Osteoblast (primary cell): Measurements from ENCODE around the gene LMO7. TPM values are rescaled to one million over a fixed set of nuclear protein-coding genes. Genes with fewer than 3 reads are reported as not detected.

Source experiments
- DNase-seq: peaks from one replicate; pipeline ENCODE4 v3.0.0; 2011; ENCODE audit warnings: low spot score, mixed read lengths; ENCODE audit not compliant: insufficient read length; ENCODE audit errors: missing footprints
- H2AFZ ChIP-seq: 2 replicates; pipeline ENCODE4 v1.6.0; 2011; ENCODE audit warnings: mild to moderate bottlenecking, low read length
- H3K27ac ChIP-seq: 2 replicates; pipeline ENCODE4 v1.5.1; 2011; ENCODE audit warnings: mild to moderate bottlenecking, low read depth, low read length, moderate library complexity
- H3K27me3 ChIP-seq: 2 replicates; pipeline ENCODE4 v1.6.0; 2012; ENCODE audit warnings: mild to moderate bottlenecking, control low read depth, inconsistent platforms, low read length, moderate library complexity; ENCODE audit not compliant: insufficient read depth
- H3K36me3 ChIP-seq: 2 replicates; pipeline ENCODE4 v1.5.1; 2011; ENCODE audit warnings: mild to moderate bottlenecking, low read length, control low read depth, moderate library complexity; ENCODE audit not compliant: insufficient read depth
- H3K4me1 ChIP-seq: 2 replicates; pipeline ENCODE4 v1.5.1; 2011; ENCODE audit warnings: mild to moderate bottlenecking, low read length, control low read depth, moderate library complexity; ENCODE audit not compliant: insufficient read depth
- H3K4me2 ChIP-seq: 2 replicates; pipeline ENCODE4 v1.6.0; 2011; ENCODE audit warnings: mild to moderate bottlenecking, low read length; ENCODE audit not compliant: insufficient read depth
- H3K4me3 ChIP-seq: fragments of 200-600 bp; sonication (generic); 3 replicates; pipeline ENCODE4 v1.5.1; 2012; ENCODE audit warnings: mild to moderate bottlenecking, low read length, inconsistent platforms; ENCODE audit not compliant: insufficient read depth
- H3K79me2 ChIP-seq: 2 replicates; pipeline ENCODE4 v1.6.0; 2012; ENCODE audit warnings: mild to moderate bottlenecking, low read length, control low read depth, inconsistent platforms; ENCODE audit not compliant: insufficient read depth
- H3K9me3 ChIP-seq: 2 replicates; pipeline ENCODE4 v1.5.1; 2011; ENCODE audit warnings: low read depth, low read length, control low read depth
- H4K20me1 ChIP-seq: 2 replicates; pipeline ENCODE4 v1.6.0; 2012; ENCODE audit warnings: mild to moderate bottlenecking, low read length, control low read depth; ENCODE audit not compliant: insufficient read depth
- total RNA-seq: library from RNA; depleted of rRNA; stranded (reverse); fragments of >200 nt; gene quantifications from 2 replicates; pipeline ENCODE4 v1.2.3, GENCODE V29; 2012
- TF ChIP-seq, protein P1 (sequence below): IDR thresholded peaks from 2 replicates; pipeline ENCODE4 v1.5.1; 2011; ENCODE audit warnings: mild to moderate bottlenecking, low read depth, low read length, moderate library complexity; ENCODE audit errors: extremely low read depth

Gene LMO7
- total RNA-seq, 1 donor = 536 TPM

DNA sequence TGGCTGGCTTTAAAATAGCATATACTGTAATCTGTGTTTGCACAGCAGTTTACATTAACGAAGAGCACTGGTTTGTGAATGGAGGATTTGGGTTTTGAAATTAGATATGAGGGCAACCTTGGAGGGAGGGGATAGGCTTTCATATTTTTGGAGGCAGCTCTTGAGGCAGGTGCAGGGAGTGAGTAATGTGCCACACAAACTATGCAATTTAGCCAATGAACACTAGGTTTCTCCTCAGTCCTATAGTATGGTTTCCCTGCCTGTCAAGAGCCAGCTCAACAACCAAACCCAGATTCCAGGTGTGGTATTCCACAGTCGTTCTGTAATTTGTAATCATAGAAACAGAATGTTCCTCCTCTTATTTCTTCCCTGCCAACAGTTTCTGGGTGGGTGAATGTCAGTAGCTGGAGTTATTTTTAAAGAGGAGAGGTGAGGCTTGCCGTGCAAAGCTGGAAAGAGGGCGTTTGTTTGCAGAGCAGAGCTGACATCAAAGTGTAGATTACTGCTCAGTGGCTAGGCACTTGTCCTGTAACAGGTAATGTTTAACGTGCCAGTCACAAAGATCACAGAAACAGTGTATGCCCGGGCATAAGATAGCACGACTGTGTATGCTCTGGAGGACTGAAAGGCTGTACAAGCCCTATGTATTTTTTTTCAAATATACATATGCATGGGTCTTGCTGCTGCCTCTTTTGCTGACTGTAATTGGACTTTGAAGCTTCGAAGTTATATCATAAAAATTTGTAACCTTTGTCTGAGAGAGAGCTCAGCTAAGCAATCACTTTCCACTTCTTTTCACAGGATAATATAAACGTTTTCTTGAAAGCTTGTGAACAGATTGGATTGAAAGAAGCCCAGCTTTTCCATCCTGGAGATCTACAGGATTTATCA lies 124.2 kb downstream of the LMO7 start:
- H3K27me3 ChIP-seq = no peaks in the 10 kb centered on the region
- peak overlapping the region; percentile 42 for H3K4me3 ChIP-seq
- H3K79me2 ChIP-seq = peaks cover 97% of the 10 kb centered on the region
- peak overlapping the region; percentile 36 for H3K27ac ChIP-seq
- TF ChIP-seq, protein P1, sequence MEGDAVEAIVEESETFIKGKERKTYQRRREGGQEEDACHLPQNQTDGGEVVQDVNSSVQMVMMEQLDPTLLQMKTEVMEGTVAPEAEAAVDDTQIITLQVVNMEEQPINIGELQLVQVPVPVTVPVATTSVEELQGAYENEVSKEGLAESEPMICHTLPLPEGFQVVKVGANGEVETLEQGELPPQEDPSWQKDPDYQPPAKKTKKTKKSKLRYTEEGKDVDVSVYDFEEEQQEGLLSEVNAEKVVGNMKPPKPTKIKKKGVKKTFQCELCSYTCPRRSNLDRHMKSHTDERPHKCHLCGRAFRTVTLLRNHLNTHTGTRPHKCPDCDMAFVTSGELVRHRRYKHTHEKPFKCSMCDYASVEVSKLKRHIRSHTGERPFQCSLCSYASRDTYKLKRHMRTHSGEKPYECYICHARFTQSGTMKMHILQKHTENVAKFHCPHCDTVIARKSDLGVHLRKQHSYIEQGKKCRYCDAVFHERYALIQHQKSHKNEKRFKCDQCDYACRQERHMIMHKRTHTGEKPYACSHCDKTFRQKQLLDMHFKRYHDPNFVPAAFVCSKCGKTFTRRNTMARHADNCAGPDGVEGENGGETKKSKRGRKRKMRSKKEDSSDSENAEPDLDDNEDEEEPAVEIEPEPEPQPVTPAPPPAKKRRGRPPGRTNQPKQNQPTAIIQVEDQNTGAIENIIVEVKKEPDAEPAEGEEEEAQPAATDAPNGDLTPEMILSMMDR = no peak
- peak overlapping the region; percentile 57 for H3K4me2 ChIP-seq
- peaks cover 67% of the 10 kb centered on the region for H3K36me3 ChIP-seq
- peak; percentile 25 for DNase-seq
- H3K4me1 ChIP-seq = peaks cover 70% of the 10 kb centered on the region
- no peak overlapping the region for H2AFZ ChIP-seq
- peaks cover 89% of the 10 kb centered on the region for H4K20me1 ChIP-seq
- no peaks in the 10 kb centered on the region for H3K9me3 ChIP-seq

DNA sequence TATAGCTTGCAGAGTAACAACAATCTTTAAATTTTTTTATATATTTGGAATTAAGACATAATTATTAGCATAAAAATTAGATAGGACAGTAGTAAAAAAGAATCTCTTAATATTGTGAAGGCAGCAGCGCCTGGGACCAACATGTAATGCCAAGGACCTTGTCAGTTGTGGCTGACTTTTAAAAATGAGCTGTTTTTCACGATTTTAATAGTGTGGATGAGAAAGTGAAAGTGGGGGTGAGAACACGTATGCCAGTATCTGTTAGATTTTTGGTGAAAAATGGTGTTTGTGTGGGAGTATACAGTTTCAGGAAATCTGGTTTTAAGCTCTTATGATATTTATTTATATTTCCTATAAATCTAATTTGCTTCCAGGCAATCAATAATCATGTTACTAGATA lies 125.2 kb downstream of the LMO7 start:
- H3K4me3 ChIP-seq = no peak overlapping the region
- no peak overlapping the region for H2AFZ ChIP-seq
- peak overlapping the region; percentile 54 for H3K27ac ChIP-seq
- H3K4me1 ChIP-seq = peaks cover 67% of the 10 kb centered on the region
- H3K27me3 ChIP-seq = no peaks in the 10 kb centered on the region
- H3K9me3 ChIP-seq = no peaks in the 10 kb centered on the region
- TF ChIP-seq, protein P1 = no peak
- peaks cover 68% of the 10 kb centered on the region for H3K36me3 ChIP-seq
- H3K4me2 ChIP-seq = peak overlapping the region; percentile 57
- peaks cover 97% of the 10 kb centered on the region for H3K79me2 ChIP-seq
- DNase-seq = no peak
- peaks cover 89% of the 10 kb centered on the region for H4K20me1 ChIP-seq

DNA sequence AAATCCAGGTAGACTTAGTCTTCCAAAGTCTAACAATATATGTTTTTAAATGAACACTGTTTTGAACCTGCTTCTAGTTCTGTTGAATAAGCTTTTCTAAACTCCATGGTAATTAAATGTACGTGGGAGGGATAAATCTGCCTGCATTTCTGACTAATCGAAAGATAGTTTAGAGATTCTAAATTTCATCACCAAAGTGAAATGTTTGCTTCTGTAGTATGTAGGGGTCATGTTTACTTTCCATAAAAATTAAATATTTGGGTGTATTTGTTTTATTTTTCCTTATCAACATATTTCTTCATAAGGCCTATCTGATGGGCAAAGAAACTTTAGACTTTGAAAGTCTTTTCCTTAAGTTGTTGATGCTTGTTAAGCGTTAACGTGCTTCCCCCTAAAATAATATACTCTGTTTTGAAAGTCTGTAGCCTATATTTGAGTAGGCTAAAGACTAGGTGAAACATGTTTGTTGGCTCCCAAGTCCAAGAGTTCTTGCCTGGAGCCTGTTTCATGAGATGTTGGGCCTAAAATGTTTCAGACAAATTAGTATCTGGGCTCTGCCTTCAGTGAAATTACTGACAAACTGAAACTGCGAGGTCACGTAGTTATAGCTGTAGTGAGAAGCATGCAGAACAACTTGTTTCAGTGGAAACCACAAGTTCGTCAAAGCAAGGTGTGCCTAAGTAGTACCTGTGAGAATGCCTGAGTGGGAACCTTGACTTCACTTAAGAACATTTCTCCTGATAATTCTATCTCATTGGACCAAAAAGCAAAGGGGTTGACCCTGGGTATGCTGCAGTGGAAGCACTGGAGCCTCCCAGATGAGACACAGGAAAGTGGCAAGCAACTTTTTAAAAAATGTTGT lies 126.2 kb downstream of the LMO7 start:
- Histone ChIP-seq H4K20me1 (peaks cover 86% of the 10 kb centered on the region), H2AFZ (no peak overlapping the region), H3K27ac (peak overlapping the region; percentile 54), H3K4me3 (no peak overlapping the region), H3K4me1 (peaks cover 64% of the 10 kb centered on the region), H3K79me2 (peaks cover 97% of the 10 kb centered on the region), H3K4me2 (peak overlapping the region; percentile 57), H3K27me3 (no peaks in the 10 kb centered on the region), H3K36me3 (peaks cover 64% of the 10 kb centered on the region), H3K9me3 (no peaks in the 10 kb centered on the region)
- TF ChIP-seq, protein P1 = no peak
- no peak for DNase-seq
